MM.1S (cell line): Measurements from ENCODE around the gene CYP20A1.

Experiments used
- DNase-seq: peaks from one replicate; pipeline ENCODE4 v3.0.0-alpha.2; 2015
- H2AFZ ChIP-seq: fragments of 300-600 bp; sonication (generic); 2 replicates; pipeline ENCODE4 v1.6.0; 2016; ENCODE audit warnings: antibody characterized with exemption, low read length
- H3F3A ChIP-seq: fragments of 300-600 bp; sonication (generic); 2 replicates; pipeline ENCODE4 v1.6.1; 2016; ENCODE audit warnings: mild to moderate bottlenecking, antibody characterized with exemption, low read length, moderate library complexity, mixed read lengths; ENCODE audit not compliant: insufficient read depth
- H3K27ac ChIP-seq: fragments of 300-600 bp; sonication (generic); 2 replicates; pipeline ENCODE4 v1.5.1; 2016; ENCODE audit warnings: mild to moderate bottlenecking, low read length
- H3K27me3 ChIP-seq: fragments of 300-600 bp; sonication (generic); replicated peaks from 2 replicates; pipeline ENCODE4 v1.6.0; 2016; ENCODE audit warnings: low read length; ENCODE audit not compliant: insufficient read depth
- H3K36me3 ChIP-seq: fragments of 300-600 bp; sonication (generic); replicated peaks from 2 replicates; pipeline ENCODE4 v1.6.1; 2016; ENCODE audit warnings: mild to moderate bottlenecking, low read length, mixed read lengths; ENCODE audit not compliant: insufficient read depth
- H3K4me1 ChIP-seq: fragments of 300-600 bp; sonication (generic); 2 replicates; pipeline ENCODE4 v1.6.1; 2016; ENCODE audit warnings: low read length, mixed read lengths
- H3K4me2 ChIP-seq: fragments of 300-600 bp; sonication (generic); 2 replicates; pipeline ENCODE4 v1.6.0; 2016; ENCODE audit warnings: low read depth, low read length
- H3K4me3 ChIP-seq: fragments of 300-600 bp; sonication (generic); 2 replicates; pipeline ENCODE4 v1.5.1; 2016; ENCODE audit warnings: low read length, mixed read lengths
- H3K79me2 ChIP-seq: fragments of 300-600 bp; sonication (generic); 2 replicates; pipeline ENCODE4 v1.6.1; 2016; ENCODE audit warnings: mixed run types, low read length, mixed read lengths
- H3K9ac ChIP-seq: fragments of 300-600 bp; sonication (generic); 2 replicates; pipeline ENCODE4 v1.6.1; 2016; ENCODE audit warnings: low read length, mixed read lengths
- H3K9me2 ChIP-seq: fragments of 300-600 bp; sonication (generic); replicated peaks from 2 replicates; pipeline ENCODE4 v1.6.1; 2016; ENCODE audit warnings: mild to moderate bottlenecking, low read length, mixed read lengths; ENCODE audit not compliant: insufficient read depth
- H3K9me3 ChIP-seq: fragments of 300-600 bp; sonication (generic); replicated peaks from 2 replicates; pipeline ENCODE4 v1.6.1; 2016; ENCODE audit warnings: mild to moderate bottlenecking, low read length, mixed read lengths; ENCODE audit not compliant: insufficient read depth
- H4K20me1 ChIP-seq: fragments of 300-600 bp; sonication (generic); 2 replicates; pipeline ENCODE4 v1.6.1; 2016; ENCODE audit warnings: mild to moderate bottlenecking, low read length, moderate library complexity, mixed read lengths; ENCODE audit not compliant: insufficient read depth
- CTCF ChIP-seq: fragments of 300-600 bp; sonication (generic); IDR thresholded peaks from 2 replicates; pipeline ENCODE4 v1.5.1; 2016; ENCODE audit warnings: antibody characterized with exemption, low read length, mixed read lengths
- EZH2 ChIP-seq: fragments of 300-600 bp; sonication (generic); optimal IDR thresholded peaks from 2 replicates; pipeline ENCODE3; 2017; ENCODE audit warnings: low read depth, mild to moderate bottlenecking, antibody characterized with exemption, low read length, mixed read lengths
- EZH2phosphoT487 ChIP-seq: fragments of 300-600 bp; sonication (generic); IDR thresholded peaks from 2 replicates; pipeline ENCODE4 v1.6.1; 2018; ENCODE audit warnings: antibody characterized with exemption, low read length

CYP20A1 gene

GRCh38 chr2:203344667-203345066 lies 105.8 kb downstream of the CYP20A1 start:
- Histone ChIP-seq H3K9me2 (no peaks in the 10 kb centered on the region), H3K9ac (no peak overlapping the region), H3K27me3 (no peaks in the 10 kb centered on the region), H3K36me3 (no peaks in the 10 kb centered on the region), H3K4me1 (no peaks in the 10 kb centered on the region), H2AFZ (no peak overlapping the region), H3K79me2 (0 out of 2 replicates have a peak, but pooled peaks cover 3% of the 10 kb centered on the region), H3K4me3 (no peak overlapping the region), H3K9me3 (no peaks in the 10 kb centered on the region), H3K27ac (no peak overlapping the region), H4K20me1 (no peaks in the 10 kb centered on the region), H3F3A (no peaks in the 10 kb centered on the region), H3K4me2 (no peak overlapping the region)
- DNase-seq, result no peak
- no peak for TF ChIP-seq EZH2

DNA sequence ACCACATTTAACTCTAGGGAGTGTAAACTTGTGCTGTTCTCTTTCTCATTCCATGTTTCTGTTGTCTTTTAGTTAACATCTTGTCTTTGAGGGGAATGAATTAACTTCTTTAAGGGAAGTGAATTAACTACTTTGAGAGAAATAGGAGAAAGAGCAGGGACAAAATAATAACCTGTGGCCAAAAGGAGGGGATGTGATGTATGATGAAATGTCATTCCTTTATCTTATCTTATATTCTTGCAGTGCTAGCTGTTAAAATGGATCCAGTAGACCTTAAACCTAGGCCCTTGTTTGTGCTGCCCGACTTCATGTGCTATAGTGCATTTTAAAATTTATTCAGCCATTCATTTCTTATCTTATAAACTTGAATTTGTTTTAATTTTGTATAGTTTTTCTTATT lies 107.8 kb downstream of the CYP20A1 start:
- Histone ChIP-seq H3K4me2 (no peak overlapping the region), H3K36me3 (no peaks in the 10 kb centered on the region), H3K4me3 (no peak overlapping the region), H4K20me1 (no peaks in the 10 kb centered on the region), H3K79me2 (0 out of 2 replicates have a peak, but pooled peaks cover 7% of the 10 kb centered on the region), H2AFZ (no peak overlapping the region), H3K9me3 (no peaks in the 10 kb centered on the region), H3F3A (no peaks in the 10 kb centered on the region), H3K27me3 (no peaks in the 10 kb centered on the region), H3K4me1 (no peaks in the 10 kb centered on the region), H3K9me2 (no peaks in the 10 kb centered on the region), H3K27ac (no peak overlapping the region), H3K9ac (no peak overlapping the region)
- DNase-seq, result no peak
- TF ChIP-seq CTCF (no peak), EZH2phosphoT487 (no peak), EZH2 (no peak)

DNA sequence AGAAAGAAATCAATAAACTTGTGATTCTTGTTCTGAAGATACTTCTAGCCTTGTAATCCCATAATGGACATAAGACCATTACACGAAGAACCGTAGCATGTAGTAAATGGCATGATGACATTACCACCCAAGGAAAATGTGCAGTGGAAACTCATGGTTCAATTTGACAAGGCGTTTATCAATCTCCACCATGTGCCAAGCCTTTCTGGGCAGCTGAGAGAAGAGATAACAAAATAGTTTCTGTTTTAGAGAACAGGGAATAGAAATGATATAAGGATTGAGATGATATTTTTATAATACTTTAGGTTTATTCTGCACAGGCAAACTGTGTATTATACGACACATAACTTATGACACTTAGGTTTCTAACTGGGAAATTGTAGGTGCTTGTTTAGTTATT lies 108.6 kb downstream of the CYP20A1 start:
- Histone ChIP-seq H2AFZ (no peak overlapping the region), H3K79me2 (0 out of 2 replicates have a peak, but pooled peaks cover 7% of the 10 kb centered on the region), H3K27ac (no peak overlapping the region)

More for the DNA sequence above, 108.6 kb downstream of the CYP20A1 start:
- Histone ChIP-seq H3K4me2 (no peak overlapping the region), H3K9ac (no peak overlapping the region), H4K20me1 (no peaks in the 10 kb centered on the region), H3K4me1 (no peaks in the 10 kb centered on the region), H3K4me3 (no peak overlapping the region), H3F3A (no peaks in the 10 kb centered on the region), H3K9me3 (no peaks in the 10 kb centered on the region), H3K9me2 (no peaks in the 10 kb centered on the region), H3K27me3 (no peaks in the 10 kb centered on the region), H3K36me3 (no peaks in the 10 kb centered on the region)
- TF ChIP-seq EZH2phosphoT487, result no peak
- no peak for TF ChIP-seq EZH2
- TF ChIP-seq CTCF, result no peak
- no peak for DNase-seq
